Gastrocnemius medialis (tissue), 4 donors: ENCODE measurements around the gene TXNDC11. TPM values are rescaled to one million over a fixed set of nuclear protein-coding genes. Genes with fewer than 3 reads are reported as not detected.
"Not testable (repeated sequence)": the region's sequence is repeated elsewhere in the genome, so short reads cannot be mapped to it uniquely, and the experiment has no call there.

Experiments
- ATAC-seq, 2 donors: fragments of 150-250 bp; one replicate each; pipeline ENCODE4 v1.9.1; 2016
- DNase-seq, 2 donors: peaks; one replicate each; pipeline ENCODE4 v3.0.0-alpha.2; 2019
- H3K27ac ChIP-seq, 4 donors: fragments of 200-600 bp; sonication (generic); 1 replicate in 1 of 4; 2 replicates in 3 of 4; pipeline ENCODE4 v1.5.1; 2016 to 2018; ENCODE audit warnings: mild to moderate bottlenecking in 2 of 4, moderate library complexity in 1 of 4
- H3K27me3 ChIP-seq, 3 donors: fragments of 200-600 bp; sonication (generic) in 2 of 3; 1 replicate in 1 of 3; 2 replicates in 2 of 3; pipeline versions ENCODE4 v1.5.1 to v1.6.0; 2016 to 2019; ENCODE audit warnings: mild to moderate bottlenecking in 1 of 3, moderate library complexity in 1 of 3
- H3K36me3 ChIP-seq, 2 donors: fragments of 200-600 bp; sonication (generic) in 1 of 2; one replicate each; pipeline ENCODE4 v1.5.1; 2017 to 2018
- H3K4me1 ChIP-seq, 2 donors: fragments of 200-600 bp; sonication (generic) in 1 of 2; one replicate each; pipeline ENCODE4 v1.5.1; 2016 to 2017; ENCODE audit warnings: mild to moderate bottlenecking in 2 of 2
- H3K4me3 ChIP-seq, 4 donors: fragments of 200-600 bp; sonication (generic) in 3 of 4; 1 replicate in 1 of 4; 2 replicates in 3 of 4; pipeline ENCODE4 v1.5.1; 2016 to 2019; ENCODE audit warnings: mild to moderate bottlenecking in 2 of 4
- H3K9me3 ChIP-seq, 3 donors: fragments of 200-600 bp; sonication (generic) in 2 of 3; 1 replicate in 1 of 3; 2 replicates in 2 of 3; pipeline ENCODE4 v1.5.1; 2016 to 2019
- CTCF ChIP-seq, 5 experiments: fragments of 450-650 bp in 3 of 5; fragments of 200-600 bp in 2 of 5; sonication (generic) in 2 of 5; IDR thresholded peaks in 4 of 5; conservative IDR thresholded peaks in 1 of 5; 1 replicate in 4 of 5; 2 replicates in 1 of 5; pipeline ENCODE4 v1.5.1; 2016 to 2019; ENCODE audit warnings: antibody characterized with exemption in 5 of 5, mild to moderate bottlenecking in 3 of 5, moderate library complexity in 3 of 5
- POLR2A ChIP-seq, 2 donors: fragments of 450-650 bp; IDR thresholded peaks; one replicate each; pipeline ENCODE4 v1.6.1; 2017; ENCODE audit warnings: antibody characterized with exemption in 2 of 2, mild to moderate bottlenecking in 2 of 2, moderate library complexity in 2 of 2
- in situ Hi-C, 4 donors: fragments of 200-750 bp; cut with MboI; loops; one replicate each; pipeline versions ENCODE4 v1.15.0 to v1.8.0; 2017; ENCODE audit warnings: low sequenced_read_pairs in 4 of 4
- intact Hi-C: fragments of 100-400 bp; cut with DNase I; formaldehyde crosslinking; loops from one replicate; pipeline ENCODE4 v1.15.1; 2023; ENCODE audit warnings: low total_unique reads
- total RNA-seq, 4 donors: library from RNA; depleted of rRNA; stranded (reverse); fragments of >200 nt; gene quantifications; one replicate each; pipeline versions ENCODE4 v1.1.0 to v1.2.3, GENCODE V29; 2016

Gene TXNDC11, protein sequence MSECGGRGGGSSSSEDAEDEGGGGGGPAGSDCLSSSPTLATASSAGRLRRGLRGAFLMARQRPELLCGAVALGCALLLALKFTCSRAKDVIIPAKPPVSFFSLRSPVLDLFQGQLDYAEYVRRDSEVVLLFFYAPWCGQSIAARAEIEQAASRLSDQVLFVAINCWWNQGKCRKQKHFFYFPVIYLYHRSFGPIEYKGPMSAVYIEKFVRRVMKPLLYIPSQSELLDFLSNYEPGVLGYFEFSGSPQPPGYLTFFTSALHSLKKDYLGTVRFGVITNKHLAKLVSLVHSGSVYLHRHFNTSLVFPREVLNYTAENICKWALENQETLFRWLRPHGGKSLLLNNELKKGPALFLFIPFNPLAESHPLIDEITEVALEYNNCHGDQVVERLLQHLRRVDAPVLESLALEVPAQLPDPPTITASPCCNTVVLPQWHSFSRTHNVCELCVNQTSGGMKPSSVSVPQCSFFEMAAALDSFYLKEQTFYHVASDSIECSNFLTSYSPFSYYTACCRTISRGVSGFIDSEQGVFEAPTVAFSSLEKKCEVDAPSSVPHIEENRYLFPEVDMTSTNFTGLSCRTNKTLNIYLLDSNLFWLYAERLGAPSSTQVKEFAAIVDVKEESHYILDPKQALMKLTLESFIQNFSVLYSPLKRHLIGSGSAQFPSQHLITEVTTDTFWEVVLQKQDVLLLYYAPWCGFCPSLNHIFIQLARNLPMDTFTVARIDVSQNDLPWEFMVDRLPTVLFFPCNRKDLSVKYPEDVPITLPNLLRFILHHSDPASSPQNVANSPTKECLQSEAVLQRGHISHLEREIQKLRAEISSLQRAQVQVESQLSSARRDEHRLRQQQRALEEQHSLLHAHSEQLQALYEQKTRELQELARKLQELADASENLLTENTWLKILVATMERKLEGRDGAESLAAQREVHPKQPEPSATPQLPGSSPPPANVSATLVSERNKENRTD
- 10 to 100 TPM; 35.2 to 64.5 (median 51.2) TPM for total RNA-seq

GRCh38 chr16:11742536-11743307 is at the start of gene TXNDC11:
TSS of gene TXNDC11 (minus strand) at chr16:11742857. CDS start at chr16:11742730, 127 bp downstream.
- in situ Hi-C loops (loop anchor here in 3 of 4 donors (10.0 kb wide), 1 partner anchor 52 kb away; the partner anchor contains the start of gene ZC3H7A (in 3 of the 3)), intact Hi-C loops (loop anchor here (1.0 to 10.0 kb wide), 7 partner anchors 36 to 245 kb away; partner anchors contain the start of genes GSPT1, RSL1D1 and SNN)
- H3K27ac ChIP-seq: peak within 1 kb of the TSS; percentile 95 to 100 (median 99)
- H3K4me1 ChIP-seq: peaks cover 33 to 42% of the 10 kb centered on the region in 2 donors
- ATAC-seq (peak; percentile 81 to 82), DNase-seq (peak; percentile 99)
- no peaks in the 10 kb centered on the region for H3K27me3 ChIP-seq
- H3K9me3 ChIP-seq: no peaks in the 10 kb centered on the region
- H3K4me3 ChIP-seq: peak within 1 kb of the TSS; percentile 77 to 99 (median 95)
- peaks cover 0 to 1% of the 10 kb centered on the region in 2 donors for H3K36me3 ChIP-seq
- TF ChIP-seq CTCF (IDR thresholded peaks at IDR 0.05 in 4 of 5, conservative IDR thresholded peaks at IDR 0.05 in 1 of 5): no peak
- TF ChIP-seq POLR2A (IDR thresholded peaks at IDR 0.05): peak; percentile 99 to 100

DNA sequence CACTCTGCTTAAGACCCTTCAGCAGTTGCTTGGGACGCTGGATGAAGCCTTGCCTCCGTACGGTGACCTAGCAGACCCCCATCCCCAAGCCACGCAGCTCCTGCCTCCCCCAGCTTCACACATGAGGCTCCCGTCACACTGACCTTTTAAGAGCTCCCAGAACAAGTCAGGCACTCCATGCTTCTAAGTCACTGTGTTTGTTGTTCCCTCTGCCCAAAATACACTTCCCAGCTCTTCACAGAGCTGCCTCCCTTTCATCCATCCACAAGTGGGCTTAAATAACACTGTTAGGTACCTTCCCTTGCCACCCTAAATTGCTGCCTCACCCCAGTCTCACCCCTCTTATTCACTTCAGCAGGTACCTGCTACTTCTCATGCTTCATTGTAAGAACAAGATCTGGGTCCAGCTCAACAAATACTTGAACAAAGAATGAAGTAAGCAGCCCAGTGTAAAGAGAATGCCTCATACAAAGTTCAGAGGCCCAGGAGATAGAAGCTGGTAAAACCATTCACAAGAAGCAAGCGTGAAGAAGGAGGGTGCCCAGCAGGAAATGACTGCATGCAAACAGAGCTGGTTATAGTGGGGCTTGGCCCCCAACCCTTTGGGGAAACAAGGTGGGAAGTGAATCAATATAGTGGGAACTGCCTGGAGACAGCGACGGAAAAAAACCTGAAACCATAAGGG is 48.6 kb upstream of the TXNDC11 start:
- H3K36me3 ChIP-seq: no peaks in the 10 kb centered on the region

DNA sequence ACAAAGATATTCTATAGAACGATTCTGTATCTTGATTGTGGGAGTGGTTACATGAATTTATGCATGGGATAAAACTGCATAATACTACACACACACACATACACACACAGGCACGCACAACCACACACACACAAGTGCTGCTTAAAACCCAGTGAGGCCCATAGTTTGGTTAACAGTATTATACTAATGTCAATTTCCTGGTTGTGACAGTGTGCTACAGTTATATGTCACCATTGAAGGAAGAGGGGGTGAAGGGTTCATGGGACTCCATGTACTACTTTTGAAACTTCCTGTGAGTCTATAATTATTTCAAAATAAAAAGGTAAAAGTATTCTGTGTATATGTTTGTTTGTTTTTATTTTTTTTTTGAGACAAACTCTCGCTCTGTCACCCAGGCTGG is 46.3 kb upstream of the TXNDC11 start:
- no peak for TF ChIP-seq CTCF (IDR thresholded peaks at IDR 0.05 in 4 of 5, conservative IDR thresholded peaks at IDR 0.05 in 1 of 5)
- no peak for TF ChIP-seq POLR2A (IDR thresholded peaks at IDR 0.05)
- H3K4me3 ChIP-seq: no peak overlapping the region
- H3K27ac ChIP-seq: peak overlapping the region in 2 of 4 donors; percentile 10 to 98
- no peaks in the 10 kb centered on the region for H3K9me3 ChIP-seq
- H3K4me1 ChIP-seq: peaks cover 54 to 59% of the 10 kb centered on the region in 2 donors
- intact Hi-C loops: no loop called here
- no peaks in the 10 kb centered on the region for H3K27me3 ChIP-seq
- no peak for ATAC-seq
- no peaks in the 10 kb centered on the region for H3K36me3 ChIP-seq
- DNase-seq: no peak
- in situ Hi-C loops: loop anchor here in 1 of 4 donors (25.0 kb wide), 1 partner anchor 123 kb away; the partner anchor contains the start of gene GSPT1

More for the DNA sequence above, 48.6 kb upstream of the TXNDC11 start:
- no peak overlapping the region for H3K4me3 ChIP-seq
- TF ChIP-seq POLR2A (IDR thresholded peaks at IDR 0.05): no peak
- no peak for TF ChIP-seq CTCF (IDR thresholded peaks at IDR 0.05 in 4 of 5, conservative IDR thresholded peaks at IDR 0.05 in 1 of 5)
- no peaks in the 10 kb centered on the region for H3K27me3 ChIP-seq
- H3K9me3 ChIP-seq: no peaks in the 10 kb centered on the region
- peak overlapping the region; percentile 98 to 100 (median 99) for H3K27ac ChIP-seq
- DNase-seq (no peak), ATAC-seq (no peak)
- intact Hi-C loops: loop anchor here (10.0 kb wide), 1 partner anchor 274 kb away; no protein-coding TSS in a partner anchor
- in situ Hi-C loops: loop anchor here in 3 of 4 donors (10.0 to 25.0 kb wide), 2 partner anchors 46 to 121 kb away; partner anchors contain the start of genes TXNDC11 (in 3 of the 3) and GSPT1 (in 1 of the 3)
- peaks cover 70 to 77% of the 10 kb centered on the region in 2 donors for H3K4me1 ChIP-seq

- DNase-seq, intact Hi-C loops, H3K27me3 ChIP-seq, H3K4me3 ChIP-seq, ATAC-seq, H3K9me3 ChIP-seq, H3K36me3 ChIP-seq: not testable (repeated sequence)
- Histone ChIP-seq H3K4me1 (peaks cover 43 to 55% of the 10 kb centered on the region in 2 donors), H3K27ac (peak overlapping the region in 2 of 4 donors; percentile 31 to 78)
- in situ Hi-C loops: loop anchor here in 1 of 4 donors (25.0 kb wide), 1 partner anchor 127 kb away; the partner anchor contains the start of gene GSPT1
Observed at GRCh38 chr16:11784980-11785599, 42.4 kb upstream of the TXNDC11 start.

DNA sequence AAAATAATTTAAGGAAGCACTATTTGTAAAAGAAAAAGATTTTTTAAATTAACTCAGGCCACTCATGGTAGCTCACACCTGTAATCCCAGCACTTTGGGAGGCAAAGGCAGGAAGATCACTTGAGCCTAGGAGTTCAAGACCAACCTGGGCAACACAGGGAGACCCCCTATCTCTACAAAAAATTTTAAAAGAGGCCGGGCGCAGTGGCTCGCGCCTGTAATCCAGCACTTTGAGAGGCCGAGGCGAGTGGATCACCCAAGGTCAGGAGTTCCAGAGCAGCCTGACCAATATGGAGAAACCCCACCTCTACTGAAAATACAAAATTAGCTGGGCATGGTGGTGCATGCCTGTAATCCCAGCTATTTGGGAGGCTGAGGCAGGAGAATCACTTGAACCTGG is 41.7 kb upstream of the TXNDC11 start:
- H3K27me3 ChIP-seq, ATAC-seq, H3K9me3 ChIP-seq, H3K4me3 ChIP-seq, intact Hi-C loops, H3K36me3 ChIP-seq, DNase-seq: not testable (repeated sequence)
- in situ Hi-C loops: loop anchor here in 1 of 4 donors (25.0 kb wide), 1 partner anchor 128 kb away; the partner anchor contains the start of gene GSPT1
- Histone ChIP-seq H3K27ac (peak overlapping the region; percentile 73 to 83 (median 79)), H3K4me1 (peaks cover 36 to 48% of the 10 kb centered on the region in 2 donors)
